ENCODE data around the gene PGBD1. TPM values are rescaled to one million over a fixed set of nuclear protein-coding genes. Genes with fewer than 3 reads are reported as not detected.

Gene PGBD1
- total and polyA plus RNA-seq, 4 donors = 0.74 to 3.7 (median 0.97) TPM

GRCh38 chr6:28345201-28345600 lies 63.8 kb downstream of the PGBD1 start:
- Histone ChIP-seq H3K9me3 (ENCODE audit: control insufficient read depth in 4 of 4, low read length in 3 of 4) (no peaks in the 10 kb centered on the region), H3K36me3 (ENCODE audit: control insufficient read depth in 4 of 4, insufficient read depth in 3 of 4, low read depth in 1 of 4, low read length in 3 of 4) (no peaks in the 10 kb centered on the region), H3K9ac (ENCODE audit: low read depth in 1 of 2, low read length in 2 of 2) (no peak overlapping the region), H3K27ac (ENCODE audit: low read depth in 1 of 2, low read length in 2 of 2) (no peak overlapping the region), H3K4me1 (ENCODE audit: control insufficient read depth in 4 of 4, insufficient read depth in 4 of 4, low read length in 3 of 4) (peaks cover 0 to 1% (median under 1%) of the 10 kb centered on the region in 4 donors), H3K27me3 (ENCODE audit: control insufficient read depth in 4 of 4, insufficient read depth in 4 of 4, low read length in 3 of 4) (peaks cover 0 to 5% (median 0%) of the 10 kb centered on the region in 4 donors), H3K4me3 (ENCODE audit: low read depth in 1 of 3, low read length in 3 of 3) (no peak overlapping the region)
- 44% methylated on average over 1 of the region's 1 CpG for WGBS
- TF ChIP-seq RAD21 (IDR thresholded peaks at IDR 0.05) (no peak), REST (IDR thresholded peaks at IDR 0.05) (no peak), SP1 (IDR thresholded peaks at IDR 0.05) (no peak), RXRA (IDR thresholded peaks at IDR 0.05) (no peak), GABPA (IDR thresholded peaks at IDR 0.05 in 1 of 2, conservative IDR thresholded peaks at IDR 0.05 in 1 of 2) (no peak), EGR1 (IDR thresholded peaks at IDR 0.05; ENCODE audit: low read depth in 2 of 2) (no peak), FOXA2 (IDR thresholded peaks at IDR 0.05) (no peak), HNF4A (conservative IDR thresholded peaks at IDR 0.05) (no peak), NR2F2 (IDR thresholded peaks at IDR 0.05) (no peak), YY1 (IDR thresholded peaks at IDR 0.05) (no peak), HNF4G (IDR thresholded peaks at IDR 0.05) (no peak), JUND (IDR thresholded peaks at IDR 0.05) (no peak), FOXA1 (IDR thresholded peaks at IDR 0.05) (no peak), TAF1 (conservative IDR thresholded peaks at IDR 0.05) (no peak)
- TF ChIP-seq, protein P1, sequence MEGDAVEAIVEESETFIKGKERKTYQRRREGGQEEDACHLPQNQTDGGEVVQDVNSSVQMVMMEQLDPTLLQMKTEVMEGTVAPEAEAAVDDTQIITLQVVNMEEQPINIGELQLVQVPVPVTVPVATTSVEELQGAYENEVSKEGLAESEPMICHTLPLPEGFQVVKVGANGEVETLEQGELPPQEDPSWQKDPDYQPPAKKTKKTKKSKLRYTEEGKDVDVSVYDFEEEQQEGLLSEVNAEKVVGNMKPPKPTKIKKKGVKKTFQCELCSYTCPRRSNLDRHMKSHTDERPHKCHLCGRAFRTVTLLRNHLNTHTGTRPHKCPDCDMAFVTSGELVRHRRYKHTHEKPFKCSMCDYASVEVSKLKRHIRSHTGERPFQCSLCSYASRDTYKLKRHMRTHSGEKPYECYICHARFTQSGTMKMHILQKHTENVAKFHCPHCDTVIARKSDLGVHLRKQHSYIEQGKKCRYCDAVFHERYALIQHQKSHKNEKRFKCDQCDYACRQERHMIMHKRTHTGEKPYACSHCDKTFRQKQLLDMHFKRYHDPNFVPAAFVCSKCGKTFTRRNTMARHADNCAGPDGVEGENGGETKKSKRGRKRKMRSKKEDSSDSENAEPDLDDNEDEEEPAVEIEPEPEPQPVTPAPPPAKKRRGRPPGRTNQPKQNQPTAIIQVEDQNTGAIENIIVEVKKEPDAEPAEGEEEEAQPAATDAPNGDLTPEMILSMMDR (IDR thresholded peaks at IDR 0.05; ENCODE audit: low read depth, low read length, missing input control) = no peak
- TF ChIP-seq, protein P2, sequence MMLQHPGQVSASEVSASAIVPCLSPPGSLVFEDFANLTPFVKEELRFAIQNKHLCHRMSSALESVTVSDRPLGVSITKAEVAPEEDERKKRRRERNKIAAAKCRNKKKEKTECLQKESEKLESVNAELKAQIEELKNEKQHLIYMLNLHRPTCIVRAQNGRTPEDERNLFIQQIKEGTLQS (IDR thresholded peaks at IDR 0.05) = no peak
- TF ChIP-seq, protein P3, sequence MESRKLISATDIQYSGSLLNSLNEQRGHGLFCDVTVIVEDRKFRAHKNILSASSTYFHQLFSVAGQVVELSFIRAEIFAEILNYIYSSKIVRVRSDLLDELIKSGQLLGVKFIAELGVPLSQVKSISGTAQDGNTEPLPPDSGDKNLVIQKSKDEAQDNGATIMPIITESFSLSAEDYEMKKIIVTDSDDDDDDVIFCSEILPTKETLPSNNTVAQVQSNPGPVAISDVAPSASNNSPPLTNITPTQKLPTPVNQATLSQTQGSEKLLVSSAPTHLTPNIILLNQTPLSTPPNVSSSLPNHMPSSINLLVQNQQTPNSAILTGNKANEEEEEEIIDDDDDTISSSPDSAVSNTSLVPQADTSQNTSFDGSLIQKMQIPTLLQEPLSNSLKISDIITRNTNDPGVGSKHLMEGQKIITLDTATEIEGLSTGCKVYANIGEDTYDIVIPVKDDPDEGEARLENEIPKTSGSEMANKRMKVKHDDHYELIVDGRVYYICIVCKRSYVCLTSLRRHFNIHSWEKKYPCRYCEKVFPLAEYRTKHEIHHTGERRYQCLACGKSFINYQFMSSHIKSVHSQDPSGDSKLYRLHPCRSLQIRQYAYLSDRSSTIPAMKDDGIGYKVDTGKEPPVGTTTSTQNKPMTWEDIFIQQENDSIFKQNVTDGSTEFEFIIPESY (IDR thresholded peaks at IDR 0.05) = no peak
- TF ChIP-seq, protein P4, sequence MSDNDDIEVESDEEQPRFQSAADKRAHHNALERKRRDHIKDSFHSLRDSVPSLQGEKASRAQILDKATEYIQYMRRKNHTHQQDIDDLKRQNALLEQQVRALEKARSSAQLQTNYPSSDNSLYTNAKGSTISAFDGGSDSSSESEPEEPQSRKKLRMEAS (IDR thresholded peaks at IDR 0.05) = no peak
- DNase-seq (ENCODE audit: low spot score) = no peak
